ENCODE data around the gene LPP.

The LPP gene

DNA sequence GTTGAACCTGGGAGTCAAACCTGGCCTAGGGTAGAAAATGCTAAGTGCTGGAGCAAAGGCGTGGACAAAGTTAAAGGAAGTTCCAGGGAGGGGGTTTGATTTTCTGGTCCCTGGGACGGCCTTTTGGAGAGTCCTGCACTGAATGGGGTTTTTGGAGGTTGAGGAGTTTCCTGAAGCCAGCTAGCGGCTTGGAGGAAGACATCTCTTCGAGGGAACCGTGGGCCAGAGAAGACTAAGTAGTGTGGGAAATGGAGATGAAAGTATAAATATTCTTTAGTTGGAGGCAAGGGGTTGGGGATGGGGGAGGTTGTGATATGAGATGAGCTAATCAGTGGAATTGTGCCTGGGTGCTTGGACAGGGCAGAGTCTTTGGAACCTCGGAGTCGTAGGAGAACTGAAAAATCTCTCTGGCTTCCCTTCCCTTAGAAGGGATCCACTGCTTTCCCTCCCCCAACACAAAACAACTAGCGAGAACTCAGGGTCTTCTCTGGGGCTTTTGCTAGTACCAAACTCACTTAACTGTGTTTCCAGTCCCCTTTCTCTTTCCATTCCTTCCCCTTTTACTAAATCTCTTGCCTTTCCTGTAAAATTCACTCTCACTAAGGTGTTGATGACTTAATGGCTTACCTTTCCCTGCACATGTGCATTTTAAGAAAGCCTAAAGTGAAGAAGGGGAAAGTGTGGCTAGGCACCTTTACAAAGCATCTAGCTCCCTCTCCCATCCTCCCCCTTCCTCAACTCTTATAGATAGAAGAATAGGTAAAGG lies 1.0 kb downstream of the LPP start:
- H3K27ac ChIP-seq, result peak overlapping the region; percentile 91
- CTCF ChIA-PET, result no interaction called here
- no peak for DNase-seq (ENCODE audit: low spot score)
- TF ChIP-seq, protein P1, sequence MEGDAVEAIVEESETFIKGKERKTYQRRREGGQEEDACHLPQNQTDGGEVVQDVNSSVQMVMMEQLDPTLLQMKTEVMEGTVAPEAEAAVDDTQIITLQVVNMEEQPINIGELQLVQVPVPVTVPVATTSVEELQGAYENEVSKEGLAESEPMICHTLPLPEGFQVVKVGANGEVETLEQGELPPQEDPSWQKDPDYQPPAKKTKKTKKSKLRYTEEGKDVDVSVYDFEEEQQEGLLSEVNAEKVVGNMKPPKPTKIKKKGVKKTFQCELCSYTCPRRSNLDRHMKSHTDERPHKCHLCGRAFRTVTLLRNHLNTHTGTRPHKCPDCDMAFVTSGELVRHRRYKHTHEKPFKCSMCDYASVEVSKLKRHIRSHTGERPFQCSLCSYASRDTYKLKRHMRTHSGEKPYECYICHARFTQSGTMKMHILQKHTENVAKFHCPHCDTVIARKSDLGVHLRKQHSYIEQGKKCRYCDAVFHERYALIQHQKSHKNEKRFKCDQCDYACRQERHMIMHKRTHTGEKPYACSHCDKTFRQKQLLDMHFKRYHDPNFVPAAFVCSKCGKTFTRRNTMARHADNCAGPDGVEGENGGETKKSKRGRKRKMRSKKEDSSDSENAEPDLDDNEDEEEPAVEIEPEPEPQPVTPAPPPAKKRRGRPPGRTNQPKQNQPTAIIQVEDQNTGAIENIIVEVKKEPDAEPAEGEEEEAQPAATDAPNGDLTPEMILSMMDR (conservative IDR thresholded peaks at IDR 0.05; ENCODE audit: low read depth), result no peak
- POLR2A ChIA-PET (ENCODE audit: low non-redundant PET), result interaction anchor here (0.6 kb wide), 1 partner anchor 30 kb away, joined by 4 read pairs; no protein-coding TSS in a partner anchor

GRCh38 chr3:188156056-188156455 lies 2.1 kb downstream of the LPP start:
- POLR2A ChIA-PET (ENCODE audit: low non-redundant PET), result no interaction called here
- H3K27ac ChIP-seq, result peak overlapping the region; percentile 34
- CTCF ChIA-PET, result interaction anchor here (0.6 kb wide), 1 partner anchor 991 kb away, joined by 7 read pairs; no protein-coding TSS in a partner anchor
- no peak for DNase-seq (ENCODE audit: low spot score)
- TF ChIP-seq, protein P1 (conservative IDR thresholded peaks at IDR 0.05; ENCODE audit: low read depth), result no peak

- TF ChIP-seq, protein P1 (conservative IDR thresholded peaks at IDR 0.05; ENCODE audit: low read depth), result no peak
- DNase-seq (ENCODE audit: low spot score), result no peak
- H3K27ac ChIP-seq, result no peak overlapping the region
- ChIA-PET CTCF (no interaction called here), POLR2A (ENCODE audit: low non-redundant PET) (no interaction called here)
Observed at GRCh38 chr3:188157407-188157806, 3.5 kb downstream of the LPP start.

- H3K27ac ChIP-seq, result no peak overlapping the region
- CTCF ChIA-PET, result no interaction called here
- TF ChIP-seq, protein P1 (conservative IDR thresholded peaks at IDR 0.05; ENCODE audit: low read depth), result no peak
- POLR2A ChIA-PET (ENCODE audit: low non-redundant PET), result no interaction called here
- no peak for DNase-seq (ENCODE audit: low spot score)
Observed at GRCh38 chr3:188157971-188158370, 4.0 kb downstream of the LPP start.

GRCh38 chr3:188158731-188159310 lies 4.9 kb downstream of the LPP start:
- ChIA-PET POLR2A (ENCODE audit: low non-redundant PET) (interaction anchor here (0.5 kb wide), 1 partner anchor 274 kb away, joined by 4 read pairs; no protein-coding TSS in a partner anchor), CTCF (no interaction called here)
- TF ChIP-seq, protein P1 (conservative IDR thresholded peaks at IDR 0.05; ENCODE audit: low read depth), result no peak
- no peak overlapping the region for H3K27ac ChIP-seq
- DNase-seq (ENCODE audit: low spot score), result no peak

- H3K27ac ChIP-seq, result no peak overlapping the region
- ChIA-PET CTCF (interaction anchor here (0.5 kb wide), 1 partner anchor 1063 kb away, joined by 3 read pairs; no protein-coding TSS in a partner anchor), POLR2A (ENCODE audit: low non-redundant PET) (no interaction called here)
- DNase-seq (ENCODE audit: low spot score), result no peak
- TF ChIP-seq, protein P1 (conservative IDR thresholded peaks at IDR 0.05; ENCODE audit: low read depth), result no peak
Observed at GRCh38 chr3:188160751-188161150, 6.8 kb downstream of the LPP start.
